Hippocampal formation (tissue), 2 donors: Measurements from ENCODE around the gene BAHD1.

Source experiments
- DNase-seq, 2 donors: peaks; one replicate each; lab custom pipeline; 2025; lab: John Stamatoyannopoulos, UW

BAHD1 gene

GRCh38 chr15:40467261-40467615 lies 26.5 kb downstream of the BAHD1 start:
- DNase-seq = no peak

- no peak for DNase-seq
Observed at GRCh38 chr15:40468898-40469331, 28.2 kb downstream of the BAHD1 start.

- no peak for DNase-seq
Observed at GRCh38 chr15:40469776-40470390, 29.1 kb downstream of the BAHD1 start.

- DNase-seq = peak; percentile 34 to 52
Observed at GRCh38 chr15:40470423-40471104, 29.8 kb downstream of the BAHD1 start, which contains the start of gene CHST14. TSS of gene CHST14 (plus strand) at chr15:40470984. CDS start at chr15:40471214, 230 bp downstream.

- no peak for DNase-seq
Observed at GRCh38 chr15:40471105-40471807, 30.5 kb downstream of the BAHD1 start.

GRCh38 chr15:40471808-40472150 lies 31.0 kb downstream of the BAHD1 start:
- DNase-seq = no peak

- no peak for DNase-seq
Observed at GRCh38 chr15:40472171-40472727, 31.5 kb downstream of the BAHD1 start.

GRCh38 chr15:40474581-40474980 lies 33.8 kb downstream of the BAHD1 start:
- no peak for DNase-seq

GRCh38 chr15:40477642-40478327 lies 37.0 kb downstream of the BAHD1 start:
- DNase-seq = no peak

- no peak for DNase-seq
Observed at GRCh38 chr15:40479024-40479423, 38.3 kb downstream of the BAHD1 start.

GRCh38 chr15:40481341-40482074 lies 40.8 kb downstream of the BAHD1 start:
- DNase-seq = no peak

GRCh38 chr15:40483919-40484318 lies 43.2 kb downstream of the BAHD1 start:
- no peak for DNase-seq

GRCh38 chr15:40486066-40486770 lies 45.5 kb downstream of the BAHD1 start:
- no peak for DNase-seq

GRCh38 chr15:40487816-40488682 lies 47.3 kb downstream of the BAHD1 start:
- DNase-seq = no peak

GRCh38 chr15:40489274-40490175 lies 48.8 kb downstream of the BAHD1 start:
- no peak for DNase-seq

- DNase-seq = no peak
Observed at GRCh38 chr15:40493089-40493840, 52.5 kb downstream of the BAHD1 start.

- DNase-seq = no peak
Observed at GRCh38 chr15:40495516-40495915, 54.8 kb downstream of the BAHD1 start.

GRCh38 chr15:40498418-40498817 lies 57.7 kb downstream of the BAHD1 start:
- DNase-seq = no peak
